Fibroblast of lung (primary cell): ENCODE results near the gene TP53INP2.

ENCODE experiments used
- CTCF ChIP-seq, 2 donors: IDR thresholded peaks in 1 of 2; conservative IDR thresholded peaks in 1 of 2; 1 replicate in 1 of 2; 2 replicates in 1 of 2; pipeline ENCODE4 v1.5.1; 2011 to 2012; ENCODE audit warnings: low read length in 2 of 2, control low read depth in 1 of 2, inconsistent platforms in 1 of 2, low read depth in 1 of 2, mild to moderate bottlenecking in 1 of 2
- EZH2 ChIP-seq: IDR thresholded peaks from 2 replicates; pipeline ENCODE4 v1.5.1; 2012; ENCODE audit warnings: low read length, control low read depth, mild to moderate bottlenecking; ENCODE audit errors: missing control alignments

GRCh38 chr20:34675993-34676641, 28.0 kb upstream of the TP53INP2 start:
- TF ChIP-seq CTCF (conservative IDR thresholded peaks at IDR 0.05 in 1 of 2, IDR thresholded peaks at IDR 0.05 in 1 of 2; ENCODE audit: low read depth in 1 of 2, low read length in 2 of 2) (no peak), EZH2 (no peak)
